Endothelial cell of umbilical vein (primary cell): ENCODE measurements around the gene AMD1. TPM values are rescaled to one million over a fixed set of nuclear protein-coding genes. Genes with fewer than 3 reads are reported as not detected.

Experiments
- BruUV-seq: library from RNA; stranded (reverse); fragments of 400-500 nt; replicated peaks from 2 replicates; lab custom pipeline; 2021; lab: Mats Ljungman, UMichigan
- CTCF ChIA-PET: fragments of 300-600, 350-600 bp; sonication (Branson Sonifier 250); formaldehyde crosslinking; loops from one replicate; lab custom pipeline; 2021; ENCODE audit warnings: antibody characterized with exemption, inconsistent platforms; lab: Charles Lee
- POLR2A ChIA-PET: fragments of 300-600, 350-600 bp; sonication (Branson Sonifier 250); formaldehyde crosslinking; loops from one replicate; lab custom pipeline; 2021; ENCODE audit warnings: antibody characterized with exemption, inconsistent platforms; lab: Charles Lee
- DNase-seq: peaks from one replicate; pipeline ENCODE4 v3.0.0-alpha.2; 2011; ENCODE audit warnings: low read depth, low spot score
- FAIRE-seq: peaks from 2 replicates; lab custom pipeline; 2011; peaks lifted over from hg19 to GRCh38; lab: Jason Lieb, UNC
- H2AFZ ChIP-seq: 2 replicates; pipeline ENCODE4 v1.6.0; 2012; ENCODE audit warnings: low read depth, low read length, control low read depth, inconsistent platforms
- H3K27ac ChIP-seq: 2 replicates; pipeline ENCODE4 v1.5.1; 2011; ENCODE audit warnings: low read depth, mild to moderate bottlenecking, control low read depth, low read length, moderate library complexity; ENCODE audit not compliant: insufficient read depth
- H3K27me3 ChIP-seq, 2 experiments: 2 replicates each; pipeline versions ENCODE4 v1.6.0 to v1.6.1; 2011; ENCODE audit warnings: low read length in 2 of 2, mixed read lengths in 1 of 2; ENCODE audit not compliant: control insufficient read depth in 2 of 2, insufficient read depth in 2 of 2
- H3K36me3 ChIP-seq, 2 experiments: 2 replicates in 1 of 2; 3 replicates in 1 of 2; pipeline ENCODE4 v1.5.1; 2011; ENCODE audit warnings: low read length in 2 of 2, mild to moderate bottlenecking in 1 of 2, moderate library complexity in 1 of 2; ENCODE audit not compliant: control insufficient read depth in 2 of 2, insufficient read depth in 2 of 2; ENCODE audit errors: extremely low read depth in 1 of 2
- H3K4me1 ChIP-seq: 3 replicates; pipeline ENCODE4 v1.5.1; 2011; ENCODE audit warnings: mild to moderate bottlenecking, low read length; ENCODE audit not compliant: control insufficient read depth, insufficient read depth; ENCODE audit errors: extremely low read depth
- H3K4me2 ChIP-seq: 2 replicates; pipeline ENCODE4 v1.6.1; 2011; ENCODE audit warnings: low read length, control low read depth, mixed read lengths; ENCODE audit not compliant: insufficient read depth
- H3K4me3 ChIP-seq, 3 experiments: fragments of 200-600 bp in 1 of 3; sonication (generic), shearing (Covaris generic) in 1 of 3; replicated peaks in 1 of 3; 2 replicates each; pipeline ENCODE4 v1.5.1; 2011 to 2016; ENCODE audit warnings: control low read depth in 3 of 3, low read length in 3 of 3, mild to moderate bottlenecking in 2 of 3, inconsistent platforms in 1 of 3, low read depth in 1 of 3, moderate library complexity in 1 of 3; ENCODE audit not compliant: insufficient read depth in 1 of 3
- H3K79me2 ChIP-seq: 2 replicates; pipeline ENCODE4 v1.6.0; 2012; ENCODE audit warnings: low read length, inconsistent platforms; ENCODE audit not compliant: control insufficient read depth, insufficient read depth
- H3K9ac ChIP-seq: replicated peaks from 2 replicates; pipeline ENCODE3; 2011; ENCODE audit warnings: low read length, control low read depth; ENCODE audit not compliant: insufficient read depth; ENCODE audit errors: extremely low read depth
- H3K9me1 ChIP-seq: replicated peaks from 3 replicates; pipeline ENCODE4 v1.6.0; 2011; ENCODE audit warnings: mild to moderate bottlenecking, low read length; ENCODE audit not compliant: control insufficient read depth, insufficient read depth; ENCODE audit errors: extremely low read depth
- H3K9me3 ChIP-seq: replicated peaks from 2 replicates; pipeline ENCODE4 v1.5.1; 2012; ENCODE audit warnings: low read length, inconsistent platforms; ENCODE audit not compliant: control insufficient read depth, insufficient read depth
- H4K20me1 ChIP-seq: replicated peaks from 2 replicates; pipeline ENCODE3; 2011; ENCODE audit warnings: mild to moderate bottlenecking, low read length; ENCODE audit not compliant: control insufficient read depth, insufficient read depth; ENCODE audit errors: extremely low read depth
- CTCF ChIP-seq, 2 donors: IDR thresholded peaks; 1 replicate in 1 of 2; 2 replicates in 1 of 2; pipeline ENCODE4 v1.5.1; 2011; ENCODE audit warnings: low read length in 2 of 2, mild to moderate bottlenecking in 2 of 2, moderate library complexity in 2 of 2, control low read depth in 1 of 2, inconsistent platforms in 1 of 2, low read depth in 1 of 2; ENCODE audit not compliant: insufficient read depth in 1 of 2; ENCODE audit errors: extremely low read depth in 1 of 2
- JUN ChIP-seq: IDR thresholded peaks from 2 replicates; pipeline ENCODE4 v1.6.1; 2011; ENCODE audit warnings: borderline replicate concordance, low read depth; ENCODE audit not compliant: insufficient read length, insufficient read depth
- MAX ChIP-seq: IDR thresholded peaks from 2 replicates; pipeline ENCODE4 v1.6.1; 2011; ENCODE audit not compliant: insufficient read depth, insufficient read length
- MYC ChIP-seq: IDR thresholded peaks from one replicate; pipeline ENCODE4 v1.6.1; 2011; ENCODE audit warnings: mild to moderate bottlenecking, low read depth, low read length
- POLR2A ChIP-seq: IDR thresholded peaks from 2 replicates; pipeline ENCODE4 v1.6.1; 2012; ENCODE audit warnings: low read depth, mild to moderate bottlenecking, control low read depth, low read length
- POLR2AphosphoS5 ChIP-seq: IDR thresholded peaks from 2 replicates; pipeline ENCODE4 v1.6.1; 2012; ENCODE audit warnings: low read depth, mild to moderate bottlenecking, control low read depth, low read length, moderate library complexity; ENCODE audit not compliant: insufficient read depth
- dilution Hi-C: fragments of 300-500 bp; cut with MboI; formaldehyde crosslinking; loops from one replicate; pipeline ENCODE4 v1.15.0; 2019; ENCODE audit warnings: low sequenced_read_pairs; ENCODE audit not compliant: extremely low pct_ligation_motif_present
- intact Hi-C: fragments of 100-400 bp; cut with micrococcal nuclease; formaldehyde crosslinking; loops from one replicate; pipeline ENCODE4 v1.10.0; 2022
- polyA plus RNA-seq, 4 experiments: library from polyadenylated mRNA; depleted of rRNA in 3 of 4; stranded (reverse) in 3 of 4; unstranded in 1 of 4; fragments of >200 nt; gene quantifications; 2 replicates each; pipeline versions ENCODE4 v1.2.1 to v1.2.3, GENCODE V29; 2011 to 2012; ENCODE audit warnings: missing spikeins in 1 of 4
- total RNA-seq: library from RNA; stranded (reverse); gene quantifications from 2 replicates; pipeline ENCODE4 v1.2.3, GENCODE V29; 2021

The AMD1 gene
- total and polyA plus RNA-seq, 2 donors (not counting 3 experiments of a cell fraction or from before 2014, with no cell fraction given), result 13.1 to 48.2 TPM

- H3K4me3 ChIP-seq, result no peak overlapping the region
- intact Hi-C loops, result no loop called here
- H3K79me2 ChIP-seq, result no peaks in the 10 kb centered on the region
- POLR2A ChIA-PET, result no interaction called here
- TF ChIP-seq MAX (no peak), CTCF (IDR thresholded peaks at IDR 0.05; ENCODE audit: extremely low read depth in 1 of 2, insufficient read depth in 1 of 2, low read depth in 1 of 2, low read length in 2 of 2) (no peak), MYC (no peak), JUN (no peak), POLR2AphosphoS5 (no peak), POLR2A (no peak)
- H3K4me1 ChIP-seq, result no peaks in the 10 kb centered on the region
- peaks cover 0 to 7% of the 10 kb centered on the region in 2 experiments for H3K27me3 ChIP-seq
- H3K27ac ChIP-seq, result no peak overlapping the region
- H3K36me3 ChIP-seq, result no peaks in the 10 kb centered on the region
- H3K4me2 ChIP-seq, result no peak overlapping the region
- H2AFZ ChIP-seq, result no peak overlapping the region
- H3K9me1 ChIP-seq, result no peaks in the 10 kb centered on the region
- CTCF ChIA-PET, result no interaction called here
- no TSS peak for BruUV-seq
- no peak overlapping the region for H3K9ac ChIP-seq
- H4K20me1 ChIP-seq, result no peaks in the 10 kb centered on the region
- FAIRE-seq (no peak), DNase-seq (no peak)
- no peaks in the 10 kb centered on the region for H3K9me3 ChIP-seq
- dilution Hi-C loops, result no loop called here
These were observed 20.7 kb upstream of the AMD1 start for GRCh38 chr6:110853754-110854477.
